GM19467 (cell line): ENCODE measurements around the gene SIVA1.

ENCODE experiments used
- ATAC-seq: cut with Tn5 transposase; IDR thresholded peaks from one replicate; pipeline ENCODE4 v1.9.1; 2021; ENCODE audit warnings: mild to moderate bottlenecking, moderate library complexity; ENCODE audit not compliant: unreplicated experiment

SIVA1 gene

DNA sequence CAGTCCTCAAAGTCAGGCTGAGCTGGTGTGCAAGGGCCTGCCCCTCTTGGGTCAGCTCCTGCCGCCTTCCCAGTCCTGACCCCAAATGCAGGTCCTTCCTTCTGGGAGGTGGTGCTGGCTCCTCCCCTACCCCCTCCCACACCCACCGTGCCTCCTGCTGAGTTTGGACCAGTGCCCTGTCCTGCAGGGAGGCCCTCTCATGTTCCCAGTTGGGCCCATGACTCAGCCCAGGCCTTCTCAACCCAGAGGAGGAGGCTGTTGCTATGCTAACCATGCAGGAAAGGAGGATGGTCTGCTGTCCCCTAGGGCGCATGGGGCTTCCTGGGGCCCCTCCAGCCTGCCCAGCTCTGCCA is 52.4 kb downstream of the SIVA1 start:
- ATAC-seq: no peak

DNA sequence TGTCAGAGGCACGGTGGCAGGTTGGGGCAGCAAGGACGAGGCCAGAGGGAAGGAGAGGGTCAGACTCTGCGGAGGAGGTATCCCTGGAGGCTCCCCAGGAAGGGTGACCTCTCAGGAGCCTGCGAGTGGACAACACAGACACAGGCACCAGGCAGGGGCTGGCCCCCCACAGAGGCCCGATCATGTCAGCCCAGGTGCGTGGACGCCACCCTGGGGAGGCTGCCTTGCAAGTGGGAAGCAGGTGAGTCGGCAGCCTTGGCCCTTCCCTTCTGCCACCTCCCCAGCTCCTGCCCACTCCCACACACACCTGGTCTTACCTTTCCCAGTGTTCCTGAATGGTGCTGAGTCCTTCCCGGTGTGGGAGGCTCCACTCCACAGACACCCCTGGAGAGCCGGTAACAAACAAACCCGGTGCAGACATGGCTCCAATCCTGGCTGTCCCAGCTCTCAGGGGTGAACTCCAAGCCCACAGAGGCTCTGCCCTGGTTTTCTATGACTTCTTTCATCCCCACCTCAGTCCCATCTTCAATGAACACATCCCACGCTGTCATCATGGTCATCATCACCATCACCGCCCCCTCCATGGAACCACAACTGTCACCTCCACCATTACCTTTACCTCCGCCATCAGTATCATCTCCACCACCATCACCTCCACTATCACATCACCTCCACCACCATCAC is 53.1 kb downstream of the SIVA1 start:
- no peak for ATAC-seq

DNA sequence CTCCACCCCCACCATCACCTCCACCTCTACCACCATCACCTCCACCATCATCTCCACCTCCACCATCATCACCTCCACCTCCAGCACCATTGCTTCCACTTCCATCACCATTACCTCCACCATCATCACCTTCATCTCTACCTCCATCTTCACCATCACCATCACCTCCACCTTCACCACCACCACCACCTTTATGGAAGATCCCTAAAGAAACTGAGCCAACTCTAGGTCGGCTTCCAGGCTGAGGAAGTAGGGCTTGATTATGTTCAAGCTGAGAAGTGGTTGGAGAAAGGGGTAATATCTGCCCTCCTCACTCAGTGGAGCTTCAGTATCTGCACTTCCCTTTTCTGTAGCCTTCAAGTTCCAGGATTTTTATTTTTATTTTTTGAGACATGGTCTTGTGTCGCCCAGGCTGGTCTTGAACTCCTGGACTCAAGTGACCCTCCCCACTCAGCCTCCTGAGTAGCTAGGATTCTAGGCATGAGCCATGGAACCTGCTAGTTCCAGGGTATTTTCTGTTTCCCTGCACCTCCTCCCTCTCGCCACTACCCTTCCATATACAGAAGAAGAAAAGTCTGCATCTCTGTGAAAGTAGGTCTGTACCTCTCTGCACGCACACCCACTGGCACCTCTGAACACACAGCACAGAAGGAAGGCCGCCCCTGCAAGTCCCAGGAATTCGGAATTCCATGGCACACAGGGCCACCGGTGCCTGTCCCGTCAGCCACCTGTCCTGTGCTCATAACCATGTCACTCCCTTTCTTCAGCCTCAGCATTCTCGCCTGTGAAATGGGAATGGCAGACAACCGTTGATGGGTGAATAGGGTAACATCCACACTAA is 53.9 kb downstream of the SIVA1 start:
- ATAC-seq: no peak

DNA sequence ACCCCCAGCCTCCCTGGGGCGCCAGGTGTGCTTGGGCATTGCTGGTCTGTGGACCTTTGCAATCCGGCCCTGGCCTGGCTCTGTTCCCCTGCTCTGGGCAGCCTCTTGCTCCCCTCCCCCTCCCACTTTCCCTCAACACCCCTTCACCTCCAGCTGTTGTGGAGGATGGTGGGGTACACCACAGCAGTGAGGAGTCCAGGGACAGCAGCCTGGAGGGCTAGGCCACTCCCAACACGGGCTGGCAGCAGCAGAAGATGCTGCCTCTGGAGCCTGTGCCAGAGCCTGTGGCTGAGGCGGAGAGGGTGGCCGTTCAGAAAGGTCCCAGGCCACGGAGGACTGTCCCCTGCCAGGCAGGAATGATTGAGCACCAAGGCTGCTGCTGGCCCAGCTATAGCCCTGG is 55.5 kb downstream of the SIVA1 start:
- no peak for ATAC-seq
